K562 (cell line): Measurements from ENCODE around the gene DSC2. TPM values are rescaled to one million over a fixed set of nuclear protein-coding genes. Genes with fewer than 3 reads are reported as not detected.

Source experiments
- CGGBP1 ChIP-seq: fragments of 250-450 bp; sonication (Bioruptor Pico); IDR thresholded peaks from 2 replicates; pipeline ENCODE4 v1.9.0; 2021; ENCODE audit warnings: mild to moderate bottlenecking
- SMARCA4 ChIP-seq: fragments of 450-650 bp; IDR thresholded peaks from 2 replicates; pipeline ENCODE4 v1.6.1; 2016
- ZNF277 ChIP-seq: fragments of 250-450 bp; sonication (Bioruptor Pico); IDR thresholded peaks from 2 replicates; pipeline ENCODE4 v1.8.0; 2022; ENCODE audit warnings: inconsistent platforms, mild to moderate bottlenecking, moderate library complexity, borderline replicate concordance
- ZNF407 ChIP-seq: fragments of 450-650 bp; IDR thresholded peaks from 2 replicates; pipeline ENCODE4 v1.6.1; 2016; ENCODE audit warnings: low read depth
- polyA plus RNA-seq, 8 experiments: library from polyadenylated mRNA; depleted of rRNA in 4 of 8; stranded (reverse) in 5 of 8; unstranded in 3 of 8; fragments of >200 nt; fragmentation: Nextera tagmentation in 2 of 8; fragmentation: Illumina TruSeq in 1 of 8; extraction: Ambion mirVana in 2 of 8; extraction: Trizol in 1 of 8; gene quantifications; 2 replicates each; pipeline versions ENCODE4 v1.2.1 to v1.2.3, GENCODE V29; 2011 to 2014; ENCODE audit warnings: inconsistent platforms in 1 of 8, missing spikeins in 1 of 8
- total RNA-seq, 7 experiments: library from RNA; depleted of rRNA in 6 of 7; stranded (reverse); fragments of >200 nt in 6 of 7; fragmentation: Illumina TruSeq in 2 of 7; extraction: Trizol in 2 of 7; gene quantifications; 2 replicates each; pipeline versions ENCODE4 v1.2.1 to v1.2.3, GENCODE V29; 2011 to 2021; ENCODE audit warnings: low replicate concordance in 1 of 7

DSC2 gene
- total and polyA plus RNA-seq, 9 of the 15 experiments (the other 6 are each of a cell fraction or from before 2014, with no cell fraction given), result 3.8 to 15.3 (median 6.4) TPM

- TF ChIP-seq ZNF277, result no peak
- TF ChIP-seq ZNF407, result no peak
- TF ChIP-seq CGGBP1 (CRISPR knock-in tag), result no peak
- no peak for TF ChIP-seq SMARCA4
- TF ChIP-seq, all 486 proteins: peak for 0
Measured at GRCh38 chr18:31143025-31143424, 40.8 kb upstream of the DSC2 start (continued).
